Ascending aorta (tissue), 2 donors: ENCODE measurements around the gene GOLGA7B. TPM values are rescaled to one million over a fixed set of nuclear protein-coding genes. Genes with fewer than 3 reads are reported as not detected.

ENCODE experiments used
- DNase-seq, 2 donors: peaks; one replicate each; pipeline ENCODE4 v3.0.0-alpha.2; 2019; ENCODE audit warnings: low spot score in 2 of 2
- H3K27ac ChIP-seq, 2 donors: fragments of 200-600 bp; sonication (generic); one replicate each; pipeline ENCODE4 v1.5.1; 2016 to 2017; ENCODE audit warnings: mild to moderate bottlenecking in 1 of 2
- H3K27me3 ChIP-seq: fragments of 200-600 bp; sonication (generic); one replicate; pipeline ENCODE4 v1.5.1; 2017
- H3K36me3 ChIP-seq, 2 donors: fragments of 200-600 bp; sonication (generic); one replicate each; pipeline ENCODE4 v1.5.1; 2016
- H3K4me1 ChIP-seq, 2 donors: fragments of 200-600 bp; sonication (generic); one replicate each; pipeline ENCODE4 v1.5.1; 2016 to 2017; ENCODE audit warnings: mild to moderate bottlenecking in 1 of 2
- H3K4me3 ChIP-seq, 2 donors: fragments of 200-600 bp; sonication (generic); one replicate each; pipeline ENCODE4 v1.5.1; 2016 to 2017; ENCODE audit warnings: mild to moderate bottlenecking in 1 of 2
- H3K9me3 ChIP-seq, 2 donors: fragments of 200-600 bp; sonication (generic); one replicate each; pipeline ENCODE4 v1.5.1; 2016
- CTCF ChIP-seq, 3 experiments: fragments of 200-600 bp in 2 of 3; fragments of 450-650 bp in 1 of 3; sonication (generic) in 2 of 3; IDR thresholded peaks; one replicate each; pipeline ENCODE4 v1.5.1; 2016 to 2019; ENCODE audit warnings: antibody characterized with exemption in 3 of 3, mild to moderate bottlenecking in 1 of 3, moderate library complexity in 1 of 3
- intact Hi-C: fragments of 100-400 bp; cut with DNase I; formaldehyde crosslinking; loops from one replicate; pipeline ENCODE4 v1.15.1; 2023
- total RNA-seq: library from RNA; depleted of rRNA; stranded (reverse); fragments of >200 nt; gene quantifications from one replicate; pipeline ENCODE4 v1.1.0, GENCODE V29; 2016

Gene GOLGA7B
- total RNA-seq, 1 donor from 2014 or later: 0.11 TPM

- H3K9me3 ChIP-seq: no peaks in the 10 kb centered on the region
- intact Hi-C loops: no loop called here
Observed at GRCh38 chr10:97844678-97845077, 5.0 kb upstream of the GOLGA7B start.

GRCh38 chr10:97849103-97849686 lies 448 bp upstream of the GOLGA7B start:
- H3K27ac ChIP-seq: no peak overlapping the region
- H3K4me1 ChIP-seq: peaks cover 2 to 4% of the 10 kb centered on the region in 2 donors
- peak overlapping the region; percentile 58 to 71 for H3K4me3 ChIP-seq
- no peaks in the 10 kb centered on the region for H3K9me3 ChIP-seq
- H3K36me3 ChIP-seq: no peaks in the 10 kb centered on the region
- no peak for TF ChIP-seq CTCF (IDR thresholded peaks at IDR 0.05)
- no peak for DNase-seq
- intact Hi-C loops: no loop called here
- H3K27me3 ChIP-seq: no peaks in the 10 kb centered on the region

More at GRCh38 chr10:97844678-97845077, 5.0 kb upstream of the GOLGA7B start:
- peaks cover 2 to 3% of the 10 kb centered on the region in 2 donors for H3K4me1 ChIP-seq
- no peak overlapping the region for H3K27ac ChIP-seq
- H3K27me3 ChIP-seq: no peaks in the 10 kb centered on the region
- no peak for TF ChIP-seq CTCF (IDR thresholded peaks at IDR 0.05)
- DNase-seq: no peak
- no peak overlapping the region for H3K4me3 ChIP-seq
- no peaks in the 10 kb centered on the region for H3K36me3 ChIP-seq

- Histone ChIP-seq H3K27me3 (no peaks in the 10 kb centered on the region), H3K9me3 (no peaks in the 10 kb centered on the region), H3K36me3 (no peaks in the 10 kb centered on the region), H3K27ac (no peak overlapping the region), H3K4me1 (peaks cover 2 to 4% of the 10 kb centered on the region in 2 donors), H3K4me3 (peak overlapping the region; percentile 58 to 71)
- DNase-seq: no peak
- intact Hi-C loops: no loop called here
- no peak for TF ChIP-seq CTCF (IDR thresholded peaks at IDR 0.05)
Observed at GRCh38 chr10:97850446-97850845, 803 bp downstream of the GOLGA7B start.

GRCh38 chr10:97851341-97852001 lies 1.8 kb downstream of the GOLGA7B start:
- intact Hi-C loops: no loop called here
- no peak overlapping the region for H3K4me3 ChIP-seq
- H3K4me1 ChIP-seq: peaks cover 2 to 4% of the 10 kb centered on the region in 2 donors
- H3K36me3 ChIP-seq: no peaks in the 10 kb centered on the region
- no peaks in the 10 kb centered on the region for H3K27me3 ChIP-seq
- no peaks in the 10 kb centered on the region for H3K9me3 ChIP-seq
- no peak for DNase-seq
- H3K27ac ChIP-seq: no peak overlapping the region
- no peak for TF ChIP-seq CTCF (IDR thresholded peaks at IDR 0.05)

- H3K27ac ChIP-seq: no peak overlapping the region
- no peak overlapping the region for H3K4me3 ChIP-seq
- no peak for DNase-seq
- H3K27me3 ChIP-seq: no peaks in the 10 kb centered on the region
- H3K9me3 ChIP-seq: no peaks in the 10 kb centered on the region
- TF ChIP-seq CTCF (IDR thresholded peaks at IDR 0.05): no peak
- intact Hi-C loops: no loop called here
- H3K36me3 ChIP-seq: no peaks in the 10 kb centered on the region
- H3K4me1 ChIP-seq: peaks cover 2 to 4% of the 10 kb centered on the region in 2 donors
Observed at GRCh38 chr10:97852277-97852676, 2.6 kb downstream of the GOLGA7B start.
